Lower leg skin (tissue), 3 donors: ENCODE data around the gene TNPO2.

ENCODE experiments used
- CTCF ChIP-seq, 3 donors: fragments of 450-650 bp; IDR thresholded peaks; one replicate each; pipeline ENCODE4 v1.5.1; 2016; ENCODE audit warnings: antibody characterized with exemption in 3 of 3, mild to moderate bottlenecking in 3 of 3, moderate library complexity in 2 of 3
- POLR2A ChIP-seq, 2 donors: fragments of 450-650 bp; IDR thresholded peaks; one replicate each; pipeline ENCODE4 v1.6.1; 2016 to 2017; ENCODE audit warnings: antibody characterized with exemption in 2 of 2, mild to moderate bottlenecking in 1 of 2, moderate library complexity in 1 of 2

GRCh38 chr19:12698138-12698537 is 25.6 kb downstream of the TNPO2 start:
- no peak for TF ChIP-seq CTCF (IDR thresholded peaks at IDR 0.05)
- no peak for TF ChIP-seq POLR2A (IDR thresholded peaks at IDR 0.05)
